Keratinocyte (primary cell): ENCODE data around the gene FIZ1. TPM values are rescaled to one million over a fixed set of nuclear protein-coding genes. Genes with fewer than 3 reads are reported as not detected.

Experiments
- DNase-seq: peaks from one replicate; pipeline ENCODE4 v3.0.0-alpha.2; 2011; ENCODE audit warnings: low read depth, missing footprints, low spot score
- FAIRE-seq: peaks from 2 replicates; lab custom pipeline; 2011; peaks lifted over from hg19 to GRCh38; lab: Jason Lieb, UNC
- H2AFZ ChIP-seq: 2 replicates; pipeline ENCODE4 v1.6.0; 2012; ENCODE audit warnings: low read length, control low read depth, inconsistent platforms; ENCODE audit not compliant: control insufficient read depth
- H3K27ac ChIP-seq: 2 replicates; pipeline ENCODE4 v1.5.1; 2011; ENCODE audit warnings: low read length; ENCODE audit not compliant: control insufficient read depth, insufficient read depth
- H3K27me3 ChIP-seq: 3 replicates; pipeline ENCODE4 v1.6.0; 2011; ENCODE audit warnings: low read length; ENCODE audit not compliant: control insufficient read depth, insufficient read depth; ENCODE audit errors: extremely low read depth
- H3K36me3 ChIP-seq, 2 experiments: 2 replicates in 1 of 2; 3 replicates in 1 of 2; pipeline ENCODE4 v1.5.1; 2011; ENCODE audit warnings: low read length in 2 of 2, mild to moderate bottlenecking in 1 of 2; ENCODE audit not compliant: control insufficient read depth in 2 of 2, insufficient read depth in 2 of 2; ENCODE audit errors: extremely low read depth in 1 of 2
- H3K4me1 ChIP-seq: 3 replicates; pipeline ENCODE4 v1.5.1; 2011; ENCODE audit warnings: low read length; ENCODE audit not compliant: control insufficient read depth, insufficient read depth; ENCODE audit errors: extremely low read depth
- H3K4me2 ChIP-seq: 3 replicates; pipeline ENCODE4 v1.6.0; 2011; ENCODE audit warnings: low read depth, low read length; ENCODE audit not compliant: control insufficient read depth, insufficient read depth; ENCODE audit errors: extremely low read depth
- H3K4me3 ChIP-seq, 3 experiments: fragments of 200-600 bp in 1 of 3; sonication (generic) in 1 of 3; 2 replicates in 2 of 3; 3 replicates in 1 of 3; pipeline ENCODE4 v1.5.1; 2011 to 2016; ENCODE audit warnings: low read length in 3 of 3, mild to moderate bottlenecking in 3 of 3, control low read depth in 2 of 3, inconsistent platforms in 1 of 3, low read depth in 1 of 3, mixed read lengths in 1 of 3, mixed run types in 1 of 3, moderate library complexity in 1 of 3; ENCODE audit not compliant: control insufficient read depth in 2 of 3, insufficient read depth in 2 of 3; ENCODE audit errors: extremely low read depth in 1 of 3
- H3K79me2 ChIP-seq: 2 replicates; pipeline ENCODE4 v1.6.0; 2012; ENCODE audit warnings: low read length; ENCODE audit not compliant: control insufficient read depth, insufficient read depth
- H3K9ac ChIP-seq: 3 replicates; pipeline ENCODE4 v1.6.0; 2011; ENCODE audit warnings: low read length; ENCODE audit not compliant: control insufficient read depth, insufficient read depth; ENCODE audit errors: extremely low read depth
- H3K9me1 ChIP-seq: 3 replicates; pipeline ENCODE4 v1.6.0; 2011; ENCODE audit warnings: low read length; ENCODE audit not compliant: control insufficient read depth, insufficient read depth; ENCODE audit errors: extremely low read depth
- H3K9me3 ChIP-seq: 2 replicates; pipeline ENCODE4 v1.5.1; 2012; ENCODE audit warnings: low read depth, low read length; ENCODE audit not compliant: control insufficient read depth
- H4K20me1 ChIP-seq: 3 replicates; pipeline ENCODE4 v1.6.0; 2011; ENCODE audit warnings: low read length; ENCODE audit not compliant: control insufficient read depth, insufficient read depth; ENCODE audit errors: extremely low read depth
- CTCF ChIP-seq, 3 experiments: IDR thresholded peaks in 1 of 3; conservative IDR thresholded peaks in 1 of 3; optimal IDR thresholded peaks in 1 of 3; 2 replicates in 2 of 3; 3 replicates in 1 of 3; pipeline versions ENCODE3 to v1.5.1; 2011; ENCODE audit warnings: low read length in 3 of 3, mild to moderate bottlenecking in 3 of 3, moderate library complexity in 2 of 3, control low read depth in 1 of 3, inconsistent platforms in 1 of 3; ENCODE audit not compliant: insufficient read depth in 2 of 3; ENCODE audit errors: extremely low read depth in 1 of 3
- EZH2 ChIP-seq: IDR thresholded peaks from one replicate; pipeline ENCODE4 v1.6.1; 2012; ENCODE audit warnings: inconsistent platforms, mild to moderate bottlenecking, low read length, moderate library complexity
- dilution Hi-C: fragments of 300-500 bp; cut with MboI; formaldehyde crosslinking; loops from one replicate; pipeline ENCODE4 v1.7.0; 2020; ENCODE audit warnings: low sequenced_read_pairs; ENCODE audit not compliant: extremely low pct_ligation_motif_present
- polyA plus RNA-seq, 5 experiments: library from polyadenylated mRNA; depleted of rRNA in 3 of 5; stranded (reverse) in 3 of 5; stranded (forward) in 1 of 5; unstranded in 1 of 5; fragments of >200 nt; gene quantifications; 1 replicate in 1 of 5; 2 replicates in 3 of 5; 3 replicates in 1 of 5; pipeline versions ENCODE4 v1.2.1 to v1.2.3, GENCODE V29; 2011 to 2012; ENCODE audit warnings: missing spikeins in 2 of 5, low read depth in 1 of 5, low replicate concordance in 1 of 5

Gene FIZ1
- polyA plus RNA-seq, 1 donor (not counting 4 experiments of a cell fraction or from before 2014, with no cell fraction given): 2.7 TPM

- FAIRE-seq: no peak
Observed at GRCh38 chr19:55640043-55640576, 40.8 kb upstream of the FIZ1 start.

GRCh38 chr19:55638864-55639359 lies 39.6 kb upstream of the FIZ1 start:
- no peak overlapping the region for H3K9ac ChIP-seq
- dilution Hi-C loops: no loop called here
- H3K9me3 ChIP-seq: no peaks in the 10 kb centered on the region
- peaks cover 0 to 2% of the 10 kb centered on the region in 2 experiments for H3K36me3 ChIP-seq
- H4K20me1 ChIP-seq: no peaks in the 10 kb centered on the region
- peaks cover 2% of the 10 kb centered on the region for H3K9me1 ChIP-seq
- H3K27me3 ChIP-seq: no peaks in the 10 kb centered on the region
- no peak overlapping the region for H3K27ac ChIP-seq
- no peak overlapping the region for H3K4me3 ChIP-seq
- H3K4me2 ChIP-seq: no peak overlapping the region
- peaks cover 32% of the 10 kb centered on the region for H3K4me1 ChIP-seq
- no peak for TF ChIP-seq EZH2
- TF ChIP-seq CTCF (optimal IDR thresholded peaks at IDR 0.05 in 1 of 3, IDR thresholded peaks at IDR 0.05 in 1 of 3, conservative IDR thresholded peaks at IDR 0.05 in 1 of 3; ENCODE audit: extremely low read depth in 1 of 3, insufficient read depth in 2 of 3, low read length in 3 of 3): peak; percentile 49 to 71 (median 54)
- DNase-seq (no peak), FAIRE-seq (no peak)
- peaks cover 48% of the 10 kb centered on the region for H3K79me2 ChIP-seq
- H2AFZ ChIP-seq: no peak overlapping the region

More at GRCh38 chr19:55640043-55640576, 40.8 kb upstream of the FIZ1 start:
- dilution Hi-C loops: no loop called here
- Histone ChIP-seq H2AFZ (peak overlapping the region; percentile 69), H3K9ac (peak overlapping the region; percentile 88), H3K4me1 (peaks cover 43% of the 10 kb centered on the region), H3K36me3 (peaks cover 2 to 10% of the 10 kb centered on the region in 2 experiments), H3K4me2 (peak overlapping the region; percentile 79), H3K4me3 (peak overlapping the region; percentile 67 to 92 (median 74)), H3K9me1 (peaks cover 2% of the 10 kb centered on the region), H3K9me3 (no peaks in the 10 kb centered on the region), H4K20me1 (no peaks in the 10 kb centered on the region), H3K79me2 (peaks cover 57% of the 10 kb centered on the region), H3K27me3 (no peaks in the 10 kb centered on the region), H3K27ac (peak overlapping the region; percentile 58)
- DNase-seq: no peak
- TF ChIP-seq CTCF (optimal IDR thresholded peaks at IDR 0.05 in 1 of 3, IDR thresholded peaks at IDR 0.05 in 1 of 3, conservative IDR thresholded peaks at IDR 0.05 in 1 of 3; ENCODE audit: extremely low read depth in 1 of 3, insufficient read depth in 2 of 3, low read length in 3 of 3) (peak; percentile 61 to 85 (median 78)), EZH2 (no peak)
